NCI-H2029 treated with DMSO at 0.1 percent for 48 hours (cell line): ENCODE results near the gene ASB18.
A peak's percentile ranks its signal among the peaks of the same experiment; 100 is the strongest.

Source experiments
- DNase-seq: peaks from one replicate; lab custom pipeline; 2025; lab: John Stamatoyannopoulos, UW

ASB18 gene

DNA sequence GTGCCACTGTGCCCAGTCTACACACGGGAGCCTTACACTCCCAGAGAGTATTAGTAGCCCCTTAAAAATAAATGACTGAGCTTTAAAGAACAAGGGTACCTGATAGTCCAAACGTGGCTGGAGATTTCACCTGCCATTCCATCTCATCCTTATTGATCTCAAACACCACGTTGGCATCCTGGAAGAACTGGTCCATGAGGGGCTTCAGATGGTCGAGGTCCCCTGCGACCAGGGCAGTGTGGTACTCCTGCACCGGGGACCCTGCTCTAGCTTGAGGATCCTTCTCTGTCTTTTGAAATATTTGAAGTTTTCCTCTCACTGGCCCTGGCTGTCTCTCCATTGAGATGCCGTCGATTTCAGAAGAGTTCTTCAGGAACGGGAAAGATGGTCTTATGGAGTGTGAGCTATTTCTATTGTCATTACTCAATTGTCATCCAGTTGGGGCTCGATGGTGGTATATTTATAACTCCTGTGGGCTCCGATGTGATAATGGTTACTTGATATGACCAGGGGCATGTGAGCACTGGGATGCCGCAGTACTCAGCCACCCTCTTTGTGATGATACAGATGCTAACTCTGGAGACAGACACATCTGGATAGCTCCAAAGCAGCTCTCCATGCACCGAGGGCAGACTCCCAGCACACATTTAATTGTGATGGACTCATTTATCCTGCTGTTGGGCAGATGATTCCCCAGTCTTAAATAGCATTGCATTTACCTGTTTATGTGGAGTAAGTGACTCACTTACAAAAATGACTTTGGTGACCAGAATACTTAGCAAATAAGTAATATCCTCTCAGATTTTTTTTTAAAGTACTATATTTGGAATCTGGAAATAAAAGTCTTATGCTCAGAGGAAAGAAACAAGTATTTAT is 22.8 kb downstream of the ASB18 start:
- DNase-seq: no peak

DNA sequence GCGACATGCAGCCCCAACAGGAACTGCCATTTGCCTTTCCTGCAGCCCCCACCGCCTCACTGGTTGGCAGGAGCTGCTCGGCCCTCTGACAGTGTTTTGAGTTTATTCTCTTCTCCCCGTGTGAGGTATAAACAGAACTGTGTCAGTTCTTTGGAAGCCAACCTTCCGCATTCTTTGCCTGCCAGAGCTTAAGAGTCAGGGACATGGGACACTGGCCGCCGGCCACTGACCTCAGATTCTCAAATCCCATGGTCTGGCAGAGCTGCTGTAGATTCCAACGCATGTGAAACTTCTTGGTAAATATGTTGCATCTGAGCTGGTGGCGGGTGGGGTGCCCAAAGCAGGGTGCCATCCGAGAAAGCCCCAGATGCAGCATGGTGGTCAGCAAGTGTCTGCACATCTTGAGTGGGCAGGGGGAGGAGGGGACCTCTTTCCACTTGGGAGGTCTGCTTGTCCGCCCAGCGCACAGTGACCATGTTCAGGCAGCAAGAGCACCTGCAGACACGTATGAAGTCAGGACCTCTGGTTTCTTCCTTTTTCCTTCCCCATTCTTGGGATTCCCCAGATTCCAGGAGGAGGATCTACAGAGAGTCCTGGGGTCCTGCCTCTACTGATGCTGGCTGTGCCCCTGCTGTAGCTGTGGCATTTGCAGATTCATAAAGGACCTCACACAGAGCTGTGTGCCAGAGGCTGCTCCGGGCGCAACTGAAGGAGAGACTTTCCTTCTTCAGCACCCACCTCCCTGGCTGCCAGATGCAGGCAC is 23.8 kb downstream of the ASB18 start:
- no peak for DNase-seq

GRCh38 chr2:236239276-236240065 is 24.7 kb downstream of the ASB18 start:
- DNase-seq: no peak

- no peak for DNase-seq
Measured at GRCh38 chr2:236238751-236239150, 25.5 kb downstream of the ASB18 start.

- DNase-seq: no peak
Measured at GRCh38 chr2:236237468-236238190, 26.6 kb downstream of the ASB18 start.

DNA sequence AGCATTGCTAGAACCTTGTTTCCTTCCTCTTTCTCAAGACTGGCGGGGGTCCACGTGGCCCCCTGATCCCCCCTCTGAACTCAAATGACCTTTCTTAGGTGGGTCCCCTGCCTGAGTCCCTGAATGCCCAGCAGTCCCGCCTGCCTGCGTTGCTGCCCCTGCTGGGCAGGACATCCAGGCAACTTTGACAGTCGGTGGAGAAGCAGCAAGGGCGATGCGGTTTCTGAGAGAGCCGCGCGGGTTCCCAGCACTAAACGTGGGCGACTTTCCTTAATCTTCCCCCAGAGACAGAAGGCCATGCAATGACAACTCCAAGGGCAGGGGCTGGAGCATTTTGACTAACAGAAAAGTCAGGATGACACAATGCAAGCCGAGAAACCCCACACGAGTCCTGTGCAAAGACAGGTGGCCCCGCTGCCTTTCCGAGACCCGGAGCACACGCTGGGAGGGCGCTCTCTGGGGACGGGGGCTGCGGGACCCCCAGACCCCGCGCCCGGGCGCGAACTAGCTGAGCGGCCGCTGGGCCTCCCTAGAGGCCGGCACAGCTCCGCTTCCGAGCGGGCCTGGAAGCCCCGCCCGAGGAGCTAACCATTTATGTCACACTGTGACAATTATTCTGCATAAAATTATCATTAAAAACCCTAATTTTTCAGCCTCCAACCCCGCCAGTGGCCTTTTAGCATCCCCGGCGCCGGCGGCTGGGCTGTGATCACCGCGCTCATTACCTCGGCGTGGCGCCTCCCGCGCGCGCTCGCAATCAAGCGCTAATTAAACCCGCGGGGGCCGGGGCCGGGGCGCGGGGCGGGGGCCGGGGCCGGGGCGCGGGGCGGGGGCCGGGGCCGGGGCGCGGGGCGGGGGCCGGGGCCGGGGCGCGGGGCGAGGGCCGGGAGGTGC is 27.4 kb downstream of the ASB18 start:
- no peak for DNase-seq

- DNase-seq: no peak
Measured at GRCh38 chr2:236229186-236229585, 35.0 kb downstream of the ASB18 start.

DNA sequence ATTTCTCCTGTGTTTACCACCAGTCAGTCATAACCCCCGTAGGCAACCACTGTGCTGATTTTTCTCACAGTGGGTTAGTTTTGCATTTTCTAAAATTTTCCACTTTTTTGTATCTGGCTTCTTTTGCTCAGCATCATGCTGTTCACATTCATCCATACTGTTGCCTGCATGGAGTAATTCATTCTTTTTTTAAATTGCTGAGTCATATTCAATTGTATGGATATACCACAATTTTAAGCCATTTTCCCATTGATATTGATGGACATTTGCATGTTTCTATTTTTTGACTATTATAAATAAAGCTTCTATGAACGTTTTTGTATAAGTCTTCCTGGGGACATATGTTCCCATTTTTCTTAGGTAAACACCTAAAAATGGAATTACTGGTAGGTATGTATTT is 40.5 kb downstream of the ASB18 start:
- DNase-seq: no peak

- no peak for DNase-seq
Measured at GRCh38 chr2:236221798-236222197, 42.4 kb downstream of the ASB18 start.

- DNase-seq: no peak
Measured at GRCh38 chr2:236219411-236219810, 44.8 kb downstream of the ASB18 start.

GRCh38 chr2:236217926-236218325 is 46.3 kb downstream of the ASB18 start:
- DNase-seq: no peak

DNA sequence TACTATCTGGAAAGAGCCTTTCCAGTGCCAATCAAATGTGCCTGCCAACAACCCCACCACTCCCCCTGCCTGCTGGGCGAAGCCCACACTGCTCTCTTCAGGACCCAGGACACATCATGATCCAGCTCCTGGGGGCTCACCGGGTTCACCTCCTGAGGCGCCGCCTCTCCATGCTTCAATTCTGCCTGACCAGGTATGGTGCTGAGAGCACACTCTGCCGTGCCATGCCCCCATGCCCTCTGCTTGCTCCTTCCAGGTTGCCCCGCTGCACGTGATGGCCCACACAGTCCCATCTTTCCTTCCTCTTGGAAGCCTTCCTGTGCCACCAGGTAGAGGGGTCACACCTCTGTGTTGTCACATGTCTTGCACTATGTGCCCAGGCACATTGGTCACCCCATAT is 47.5 kb downstream of the ASB18 start:
- DNase-seq: no peak

- peak; percentile 39 for DNase-seq
Measured at GRCh38 chr2:236215761-236216333, 48.4 kb downstream of the ASB18 start.

DNA sequence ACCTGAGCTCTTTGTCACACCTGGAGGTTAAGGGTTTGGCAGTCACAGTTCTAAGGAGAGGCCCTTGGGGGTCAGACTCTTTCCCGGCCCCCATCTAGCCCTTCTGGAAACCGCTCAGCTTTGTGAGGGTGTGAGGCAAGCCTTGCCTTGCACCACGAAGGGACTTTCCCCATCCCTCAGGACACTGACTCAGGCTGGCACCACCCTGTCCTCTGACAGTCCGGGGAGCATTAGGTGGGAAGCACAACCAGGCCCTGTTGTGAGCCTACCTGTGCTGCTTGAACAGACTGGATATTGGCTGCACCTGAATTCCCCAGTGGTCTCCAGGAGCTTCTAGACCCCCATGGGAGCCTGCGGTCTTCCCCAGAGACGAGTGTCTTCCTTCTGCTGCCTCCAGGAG is 49.0 kb downstream of the ASB18 start:
- no peak for DNase-seq

DNA sequence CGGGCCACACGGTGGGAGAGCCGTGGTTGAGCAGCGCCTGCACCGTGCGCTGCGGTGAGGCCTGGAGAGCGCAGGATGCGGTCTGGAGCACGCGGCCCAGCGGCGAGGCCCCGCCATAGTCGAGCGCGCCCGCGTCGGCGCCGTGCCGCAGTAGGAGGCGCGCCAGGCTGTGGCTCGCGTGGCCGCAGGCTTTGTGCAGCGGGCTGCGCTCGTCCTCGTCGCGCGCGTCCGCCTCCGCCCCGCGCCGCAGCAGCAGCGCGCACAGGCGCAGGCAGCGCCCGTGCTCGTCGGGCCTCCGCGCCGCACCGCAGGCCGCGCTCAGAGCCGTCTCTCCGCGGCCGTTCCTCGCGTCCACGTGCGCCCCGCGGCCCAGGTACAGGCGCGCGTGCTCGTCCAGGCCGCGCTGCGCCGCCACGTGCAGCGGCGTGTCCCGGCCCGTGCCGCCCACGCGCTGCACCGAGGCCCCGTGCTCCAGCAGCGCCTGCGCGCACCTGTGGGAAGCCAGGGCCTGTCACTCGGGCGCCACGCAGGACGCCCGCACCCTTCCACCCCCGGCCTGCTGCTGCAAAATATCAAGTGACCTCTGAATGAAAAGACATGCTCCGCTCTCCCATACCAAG is 49.7 kb downstream of the ASB18 start:
- DNase-seq: no peak

- DNase-seq: no peak
Measured at GRCh38 chr2:236211296-236211695, 52.9 kb downstream of the ASB18 start.

DNA sequence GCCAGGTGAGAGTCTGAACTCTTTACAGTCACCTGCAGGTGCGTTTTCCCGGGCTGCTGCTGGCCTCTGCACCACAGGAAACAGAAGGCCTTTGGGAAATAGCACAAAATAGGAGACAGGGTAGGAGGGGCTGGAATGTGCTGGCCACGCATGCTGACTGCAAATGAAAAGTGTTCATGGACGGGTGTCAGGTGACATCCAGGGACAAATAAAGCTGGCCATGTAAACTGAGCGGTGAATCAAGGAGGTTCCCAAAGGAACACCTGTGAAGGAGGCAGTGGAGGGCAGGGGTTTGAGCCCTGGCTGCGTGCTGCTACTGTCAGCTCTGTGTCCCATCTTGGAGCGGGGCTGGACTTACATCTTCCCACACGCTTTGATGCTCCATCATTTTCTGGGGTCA is 53.7 kb downstream of the ASB18 start:
- no peak for DNase-seq

DNA sequence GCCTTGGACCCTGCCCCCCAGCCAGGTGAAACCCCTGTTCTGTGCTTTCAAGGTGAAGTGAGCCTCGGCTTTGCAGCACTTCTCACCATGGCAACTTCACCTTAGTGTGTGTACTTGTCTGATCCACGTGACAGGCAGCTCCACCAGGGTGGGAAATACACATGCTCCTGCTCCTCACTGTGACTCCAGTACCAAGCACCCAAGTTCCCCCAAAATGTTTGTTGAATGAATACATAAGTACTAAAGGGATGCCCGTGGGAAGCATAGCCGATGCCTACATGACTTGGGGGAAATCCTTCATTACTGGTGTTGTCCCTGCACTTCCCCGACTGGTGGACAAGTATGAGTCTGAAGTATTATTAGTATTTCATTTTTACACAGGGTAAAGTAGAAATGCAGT is 54.2 kb downstream of the ASB18 start:
- DNase-seq: no peak

DNA sequence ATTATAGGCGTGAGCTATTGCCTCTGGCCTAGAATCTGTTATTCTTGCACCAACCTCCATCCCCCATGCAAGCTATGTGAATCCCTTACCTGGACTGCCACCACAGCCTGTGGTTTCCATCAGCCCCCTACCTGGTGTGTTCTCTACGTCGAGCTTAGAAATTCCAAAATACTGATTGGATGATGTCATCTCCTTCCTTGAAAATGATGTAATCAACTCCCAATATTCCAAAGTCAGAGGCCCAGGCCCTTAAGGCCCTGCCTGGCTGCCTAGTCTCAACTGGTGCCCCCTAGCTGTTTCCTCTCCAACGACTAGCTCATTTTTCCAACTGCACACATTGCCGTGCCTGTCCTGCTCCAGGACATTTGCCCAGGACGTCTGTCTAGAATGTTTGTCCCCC is 54.7 kb downstream of the ASB18 start:
- no peak for DNase-seq
